ENCODE measurements around the gene DOCK1.

The DOCK1 gene

GRCh38 chr10:127013211-127013656 lies 108.0 kb downstream of the DOCK1 start:
- DNase-seq (ENCODE audit: low read depth): no peak
- H3K4me3 ChIP-seq (ENCODE audit: low read depth, low read length): no peak overlapping the region
- TF ChIP-seq CTCF (IDR thresholded peaks at IDR 0.05; ENCODE audit: low read depth, low read length, missing control alignments): no peak

DNA sequence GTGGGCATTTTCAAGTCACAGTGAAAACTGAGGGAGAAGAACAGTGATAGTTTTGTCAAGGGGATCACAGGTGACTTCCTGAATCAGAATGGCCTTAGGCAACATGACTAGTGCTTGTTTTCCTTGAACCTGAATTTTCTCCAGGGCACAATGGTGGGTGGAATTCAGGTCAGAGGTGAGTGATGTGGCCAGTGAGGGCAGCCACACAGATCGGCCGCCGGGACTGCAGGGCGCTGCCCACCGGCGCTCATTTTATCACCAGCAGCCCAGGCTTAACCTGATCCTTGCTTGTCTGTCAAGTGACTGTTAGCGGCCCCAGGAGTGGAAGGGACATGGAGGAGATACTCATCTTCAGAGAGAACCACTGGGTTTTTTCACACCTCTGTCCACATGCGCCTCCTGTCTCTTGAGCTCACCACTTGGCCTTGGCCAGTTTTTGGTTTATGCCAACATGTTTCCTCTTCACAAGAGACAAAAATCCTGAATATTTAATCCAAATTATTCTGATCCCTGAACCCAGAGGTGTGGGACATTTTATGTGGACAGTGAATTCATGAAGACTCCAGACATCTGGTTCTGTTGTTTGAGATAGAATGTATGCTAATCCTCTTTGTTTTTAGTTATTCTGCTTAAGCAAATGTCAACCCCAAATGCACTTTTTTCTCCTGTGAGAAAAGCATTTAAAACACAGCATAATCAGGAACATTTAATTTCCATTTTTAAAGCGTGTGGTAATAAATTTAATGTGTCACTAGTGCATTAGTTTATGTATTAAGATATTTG lies 108.7 kb downstream of the DOCK1 start:
- no peak for TF ChIP-seq CTCF (IDR thresholded peaks at IDR 0.05; ENCODE audit: low read depth, low read length, missing control alignments)
- DNase-seq (ENCODE audit: low read depth): no peak
- no peak overlapping the region for H3K4me3 ChIP-seq (ENCODE audit: low read depth, low read length)

GRCh38 chr10:127014671-127015070 lies 109.4 kb downstream of the DOCK1 start:
- DNase-seq (ENCODE audit: low read depth): no peak
- H3K4me3 ChIP-seq (ENCODE audit: low read depth, low read length): no peak overlapping the region
- TF ChIP-seq CTCF (IDR thresholded peaks at IDR 0.05; ENCODE audit: low read depth, low read length, missing control alignments): no peak

DNA sequence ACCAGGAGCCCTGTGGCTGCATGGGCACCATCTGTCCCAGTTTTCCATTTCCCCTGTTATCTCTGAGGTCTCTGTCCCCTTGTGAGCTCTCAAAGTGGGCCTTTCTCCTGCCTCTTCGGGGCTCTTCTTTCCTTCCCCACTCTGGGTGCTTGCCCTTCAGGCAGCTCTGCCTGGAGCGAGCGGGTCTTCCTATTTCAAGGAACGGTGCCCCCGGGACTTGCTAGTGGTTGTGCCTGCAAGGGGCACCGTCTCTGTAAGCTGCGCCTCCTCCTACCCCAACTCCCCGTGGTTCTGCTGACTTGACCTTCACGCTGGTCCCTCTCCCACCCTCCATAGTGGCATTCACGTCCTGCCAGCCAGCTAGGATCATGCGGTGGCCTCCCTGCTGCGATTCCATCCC lies 110.1 kb downstream of the DOCK1 start:
- TF ChIP-seq CTCF (IDR thresholded peaks at IDR 0.05; ENCODE audit: low read depth, low read length, missing control alignments): no peak
- DNase-seq (ENCODE audit: low read depth): no peak
- H3K4me3 ChIP-seq (ENCODE audit: low read depth, low read length): no peak overlapping the region

DNA sequence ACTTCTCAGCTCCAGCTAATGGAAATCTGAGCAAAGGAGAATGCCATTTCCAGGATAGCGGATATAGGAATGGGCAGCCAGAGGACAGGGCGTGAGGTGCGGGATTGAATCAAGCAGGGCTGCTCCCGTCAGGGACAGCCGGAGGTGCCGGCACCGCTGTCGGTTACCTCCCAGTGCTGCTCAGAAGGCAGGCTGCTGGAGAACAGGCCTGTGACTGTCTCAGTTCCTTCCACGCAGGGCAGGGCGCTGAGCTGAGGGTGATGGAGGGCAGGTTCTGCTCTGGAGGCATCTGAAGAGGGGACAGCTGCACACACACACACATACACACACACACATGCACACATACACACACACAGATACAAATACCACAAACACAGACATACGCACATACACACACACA lies 111.1 kb downstream of the DOCK1 start:
- no peak overlapping the region for H3K4me3 ChIP-seq (ENCODE audit: low read depth, low read length)
- DNase-seq (ENCODE audit: low read depth): no peak
- TF ChIP-seq CTCF (IDR thresholded peaks at IDR 0.05; ENCODE audit: low read depth, low read length, missing control alignments): no peak

GRCh38 chr10:127017541-127018297 lies 112.5 kb downstream of the DOCK1 start:
- no peak for TF ChIP-seq CTCF (IDR thresholded peaks at IDR 0.05; ENCODE audit: low read depth, low read length, missing control alignments)
- no peak for DNase-seq (ENCODE audit: low read depth)
- H3K4me3 ChIP-seq (ENCODE audit: low read depth, low read length): no peak overlapping the region
